ENCODE measurements around the gene TRIO.
A peak's percentile ranks its signal among the peaks of the same experiment; 100 is the strongest.

The TRIO gene

GRCh38 chr5:14471507-14471906 lies 328.4 kb downstream of the TRIO start:
- POLR2A ChIA-PET (ENCODE audit: low non-redundant PET): no interaction called here
- DNase-seq (ENCODE audit: low spot score): no peak
- CTCF ChIA-PET: interaction anchor here (1.1 kb wide), 1 partner anchor 110 kb away, joined by 3 read pairs; the partner anchor contains the start of gene OTULINL
- no peak for TF ChIP-seq CTCF (conservative IDR thresholded peaks at IDR 0.05; ENCODE audit: low read depth)
- no peak overlapping the region for H3K27ac ChIP-seq

- ChIA-PET CTCF (interaction anchor here (0.5 kb wide), 1 partner anchor 59 kb away, joined by 5 read pairs; no protein-coding TSS in a partner anchor), POLR2A (ENCODE audit: low non-redundant PET) (no interaction called here)
- DNase-seq (ENCODE audit: low spot score): no peak
- no peak for TF ChIP-seq CTCF (conservative IDR thresholded peaks at IDR 0.05; ENCODE audit: low read depth)
- no peak overlapping the region for H3K27ac ChIP-seq
These were observed 329.9 kb downstream of the TRIO start for GRCh38 chr5:14472986-14473567.

GRCh38 chr5:14475045-14475444 lies 331.9 kb downstream of the TRIO start:
- ChIA-PET POLR2A (ENCODE audit: low non-redundant PET) (no interaction called here), CTCF (interaction anchor here (0.6 to 1.1 kb wide), 2 partner anchors 108 to 494 kb away, joined by 3 to 4 read pairs; no protein-coding TSS in a partner anchor)
- H3K27ac ChIP-seq: peak overlapping the region; percentile 19
- DNase-seq (ENCODE audit: low spot score): peak; percentile 74
- TF ChIP-seq CTCF (conservative IDR thresholded peaks at IDR 0.05; ENCODE audit: low read depth): no peak

- ChIA-PET POLR2A (ENCODE audit: low non-redundant PET) (no interaction called here), CTCF (interaction anchor here (0.6 kb wide), 1 partner anchor 341 kb away, joined by 4 read pairs; no protein-coding TSS in a partner anchor)
These were observed 333.8 kb downstream of the TRIO start for GRCh38 chr5:14476786-14477435.

GRCh38 chr5:14479143-14479696 lies 336.1 kb downstream of the TRIO start:
- ChIA-PET CTCF (interaction anchor here (0.6 kb wide), 1 partner anchor 174 kb away, joined by 3 read pairs; no protein-coding TSS in a partner anchor), POLR2A (ENCODE audit: low non-redundant PET) (no interaction called here)

More at GRCh38 chr5:14476786-14477435, 333.8 kb downstream of the TRIO start:
- H3K27ac ChIP-seq: peak overlapping the region; percentile 54; the same call in 1 of the 2 replicates
- DNase-seq (ENCODE audit: low spot score): peak; percentile 71
- TF ChIP-seq CTCF (conservative IDR thresholded peaks at IDR 0.05; ENCODE audit: low read depth): no peak

More at GRCh38 chr5:14479143-14479696, 336.1 kb downstream of the TRIO start:
- TF ChIP-seq CTCF (conservative IDR thresholded peaks at IDR 0.05; ENCODE audit: low read depth): no peak
- no peak overlapping the region for H3K27ac ChIP-seq
- no peak for DNase-seq (ENCODE audit: low spot score)

All from RWPE1 (cell line).